ENCODE measurements around the gene USP3. TPM values are rescaled to one million over a fixed set of nuclear protein-coding genes. Genes with fewer than 3 reads are reported as not detected.

Gene USP3
- total and polyA plus RNA-seq, 10 donors = 29.5 to 136 (median 95.0) TPM

DNA sequence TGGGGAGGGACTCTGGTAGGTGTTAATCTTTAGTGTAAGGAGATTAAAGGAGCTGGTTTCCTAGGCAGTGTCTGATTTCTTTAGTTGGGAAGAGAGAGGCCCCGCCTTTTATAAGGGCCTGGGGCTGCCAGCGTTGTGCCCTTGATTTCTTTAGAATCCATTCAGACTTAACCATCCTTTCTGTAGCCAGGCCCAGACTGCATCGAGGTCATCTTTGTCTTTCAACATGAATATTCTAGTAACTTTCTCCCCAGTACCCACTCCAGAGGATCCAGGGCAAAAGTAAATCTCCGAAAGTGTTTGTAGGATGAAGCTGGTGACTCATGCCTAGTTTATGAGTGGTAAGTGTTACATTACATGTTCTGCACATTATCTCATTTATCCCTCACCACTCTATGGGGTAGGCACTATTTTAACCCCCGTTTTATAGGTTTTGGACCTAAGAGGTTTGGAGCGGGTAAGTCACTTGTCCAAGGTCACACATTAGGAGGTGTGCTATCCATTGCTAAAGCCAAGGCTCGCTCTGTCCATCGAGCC, 11.8 kb upstream of the USP3 start:
- Histone ChIP-seq H3K9me3 (no peaks in the 10 kb centered on the region), H3K4me3 (peak overlapping the region in 1 of 8 donors; percentile 58), H3K27me3 (replicated peaks in 1 of 7) (no peaks in the 10 kb centered on the region), H3K27ac (peak overlapping the region in 7 of 8 donors; percentile 77 to 100 (median 92)), H3K36me3 (peaks cover 0 to 7% (median 0%) of the 10 kb centered on the region in 6 donors), H3K4me1 (peaks cover 37 to 100% (median 88%) of the 10 kb centered on the region in 6 donors)
- TF ChIP-seq CTCF (IDR thresholded peaks at IDR 0.05 in 8 of 11, conservative IDR thresholded peaks at IDR 0.05 in 3 of 11) = no peak
- TF ChIP-seq POLR2AphosphoS5 (IDR thresholded peaks at IDR 0.05) = no peak
- TF ChIP-seq POLR2A (IDR thresholded peaks at IDR 0.05) = no peak
- intact Hi-C loops (cut with DNase I; ENCODE audit: low total_unique reads) = no loop called here
- DNase-seq = no peak
- 86 to 92% (median 91%) methylated on average over 8 of the region's 8 CpGs for WGBS, 5 donors

DNA sequence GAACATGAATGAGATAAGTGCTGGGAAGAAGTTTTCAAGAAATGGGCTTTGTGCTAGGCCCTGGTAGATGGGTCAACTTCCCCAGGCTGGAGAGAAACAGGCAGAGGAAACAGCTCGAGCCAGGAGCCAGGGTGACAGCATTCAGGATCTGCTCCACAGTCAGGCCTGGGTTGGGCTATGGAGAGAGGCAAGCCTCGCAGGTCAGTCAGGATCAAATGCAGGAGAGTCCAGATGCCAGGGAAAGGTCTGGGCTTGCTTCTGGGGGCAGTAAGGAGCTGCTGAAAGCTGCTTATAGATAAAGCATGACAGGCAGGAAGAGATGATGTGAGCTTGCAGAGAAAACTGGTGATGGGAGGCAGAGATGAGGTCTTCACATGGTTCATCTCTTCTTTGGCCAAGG, 11.0 kb upstream of the USP3 start:
- intact Hi-C loops (cut with DNase I; ENCODE audit: low total_unique reads) = no loop called here
- peak overlapping the region in 7 of 8 donors; percentile 29 to 100 (median 92) for H3K27ac ChIP-seq
- DNase-seq = no peak
- WGBS, 5 donors = 67 to 80% (median 75%) methylated on average over 2 of the region's 2 CpGs
- peaks cover 0 to 7% (median 0%) of the 10 kb centered on the region in 6 donors for H3K36me3 ChIP-seq
- no peaks in the 10 kb centered on the region for H3K27me3 ChIP-seq (replicated peaks in 1 of 7)
- no peaks in the 10 kb centered on the region for H3K9me3 ChIP-seq
- peaks cover 39 to 100% (median 89%) of the 10 kb centered on the region in 6 donors for H3K4me1 ChIP-seq
- TF ChIP-seq CTCF (IDR thresholded peaks at IDR 0.05 in 8 of 11, conservative IDR thresholded peaks at IDR 0.05 in 3 of 11) (no peak), POLR2AphosphoS5 (IDR thresholded peaks at IDR 0.05) (no peak), POLR2A (IDR thresholded peaks at IDR 0.05) (no peak)
- H3K4me3 ChIP-seq = peak overlapping the region in 1 of 8 donors; percentile 1

DNA sequence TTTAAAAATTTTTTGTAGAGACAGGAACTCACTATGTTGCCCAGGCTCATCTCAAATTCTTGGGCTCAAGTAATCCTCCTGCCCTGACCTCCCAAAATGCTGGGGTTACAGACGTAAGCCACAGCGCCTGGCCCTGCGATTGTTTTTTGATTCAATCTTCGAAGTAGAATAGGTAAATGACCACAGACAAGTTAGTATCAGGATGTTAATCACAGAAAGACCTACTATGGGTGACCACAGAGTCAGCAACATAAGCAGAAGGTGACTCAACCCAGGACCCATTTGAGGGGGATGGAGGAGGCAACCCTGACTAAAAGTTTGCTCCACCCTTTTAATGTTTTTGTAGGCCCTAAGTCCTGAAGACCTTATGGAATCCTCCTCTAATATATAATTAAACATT, 10.0 kb upstream of the USP3 start:
- H3K27me3 ChIP-seq (replicated peaks in 1 of 7) = no peaks in the 10 kb centered on the region
- no peak for TF ChIP-seq POLR2AphosphoS5 (IDR thresholded peaks at IDR 0.05)
- TF ChIP-seq POLR2A (IDR thresholded peaks at IDR 0.05) = no peak
- no peak for TF ChIP-seq CTCF (IDR thresholded peaks at IDR 0.05 in 8 of 11, conservative IDR thresholded peaks at IDR 0.05 in 3 of 11)
- H3K9me3 ChIP-seq = no peaks in the 10 kb centered on the region
- H3K36me3 ChIP-seq = peaks cover 0 to 7% (median 0%) of the 10 kb centered on the region in 6 donors
- H3K27ac ChIP-seq = peak overlapping the region in 7 of 8 donors; percentile 18 to 100 (median 100)
- intact Hi-C loops (cut with DNase I; ENCODE audit: low total_unique reads) = no loop called here
- H3K4me1 ChIP-seq = peaks cover 46 to 100% (median 94%) of the 10 kb centered on the region in 6 donors
- H3K4me3 ChIP-seq = peak overlapping the region in 2 of 8 donors; percentile 35 to 61
- no peak for DNase-seq
- WGBS, 5 donors = 80 to 90% (median 87%) methylated on average over 4 of the region's 4 CpGs

DNA sequence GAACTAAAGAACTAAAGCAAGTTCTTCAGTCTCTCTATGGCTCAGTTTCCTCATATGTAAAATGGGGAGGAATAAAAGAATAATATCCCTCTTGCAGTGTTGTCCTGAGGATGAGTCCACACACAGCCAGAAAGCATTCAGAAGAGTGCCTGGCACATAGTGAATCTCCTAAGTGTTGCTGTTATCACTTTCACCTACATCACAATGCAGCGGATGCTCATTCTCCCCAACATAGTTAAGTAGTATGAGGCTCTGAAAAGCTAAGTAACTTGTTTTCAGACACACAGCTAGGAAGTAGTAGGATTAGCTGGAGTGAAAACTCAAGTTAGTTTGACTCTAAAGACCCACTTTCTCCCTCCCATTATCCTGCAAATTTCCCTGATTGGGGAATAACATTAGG, 9.1 kb upstream of the USP3 start:
- Histone ChIP-seq H3K27me3 (replicated peaks in 1 of 7) (no peaks in the 10 kb centered on the region), H3K4me3 (peak overlapping the region in 3 of 8 donors; percentile 32 to 61 (median 35)), H3K9me3 (no peaks in the 10 kb centered on the region), H3K27ac (peak overlapping the region; percentile 18 to 100 (median 100)), H3K4me1 (peaks cover 48 to 100% (median 97%) of the 10 kb centered on the region in 6 donors), H3K36me3 (peaks cover 0 to 7% (median 0%) of the 10 kb centered on the region in 6 donors)
- TF ChIP-seq POLR2A (IDR thresholded peaks at IDR 0.05) (no peak), CTCF (IDR thresholded peaks at IDR 0.05 in 8 of 11, conservative IDR thresholded peaks at IDR 0.05 in 3 of 11) (no peak), POLR2AphosphoS5 (IDR thresholded peaks at IDR 0.05) (no peak)
- intact Hi-C loops (cut with DNase I; ENCODE audit: low total_unique reads) = no loop called here
- 67 to 92% (median 82%) methylated on average over 1 of the region's 1 CpG for WGBS, 5 donors
- DNase-seq = no peak
